H7 (cell line): ENCODE results near the gene TRIM50. TPM values are rescaled to one million over a fixed set of nuclear protein-coding genes. Genes with fewer than 3 reads are reported as not detected.
"Not testable (repeated sequence)": the region's sequence is repeated elsewhere in the genome, so short reads cannot be mapped to it uniquely, and the experiment has no call there.

ENCODE experiments used
- DNase-seq: peaks from one replicate; pipeline ENCODE4 v3.0.0; 2012
- H3K27me3 ChIP-seq: 2 replicates; pipeline ENCODE4 v1.6.0; 2011; ENCODE audit warnings: mild to moderate bottlenecking, low read length; ENCODE audit not compliant: control insufficient read depth, insufficient read depth
- H3K36me3 ChIP-seq: replicated peaks from 2 replicates; pipeline ENCODE4 v1.5.1; 2011; ENCODE audit warnings: low read length; ENCODE audit not compliant: control insufficient read depth, insufficient read depth
- H3K4me3 ChIP-seq: 2 replicates; pipeline ENCODE4 v1.5.1; 2011; ENCODE audit warnings: low read depth, mild to moderate bottlenecking, control low read depth, low read length, moderate library complexity; ENCODE audit not compliant: insufficient read depth
- total RNA-seq: library from RNA; depleted of rRNA; stranded (reverse); fragments of >200 nt; shearing (Covaris generic); gene quantifications from 2 replicates; pipeline ENCODE4 v1.2.3, GENCODE V29; 2014

The TRIM50 gene
- total RNA-seq, 1 experiment from 2014 or later: not detected

DNA sequence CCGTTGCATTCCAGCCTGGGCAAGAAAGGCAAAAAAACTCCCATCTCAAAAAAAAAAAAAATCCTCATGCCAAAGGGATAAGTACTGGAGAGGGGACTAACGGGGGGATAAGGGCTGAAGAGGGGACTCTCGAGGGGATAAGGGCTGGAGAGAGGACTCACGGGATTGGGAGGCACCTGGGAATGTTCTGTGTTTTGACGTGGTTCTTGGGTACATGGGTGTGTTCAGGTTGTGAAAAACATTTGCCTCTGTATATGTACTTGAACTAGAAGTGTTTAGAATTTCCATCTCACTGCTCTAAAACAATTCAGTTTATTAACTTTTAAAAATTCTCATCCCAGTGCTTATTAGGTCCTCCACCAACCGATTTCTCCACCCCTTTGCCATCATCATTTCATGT lies 4.6 kb upstream of the TRIM50 start:
- Histone ChIP-seq H3K36me3 (no peaks in the 10 kb centered on the region), H3K4me3 (no peak overlapping the region), H3K27me3 (no peaks in the 10 kb centered on the region)
- DNase-seq: no peak

DNA sequence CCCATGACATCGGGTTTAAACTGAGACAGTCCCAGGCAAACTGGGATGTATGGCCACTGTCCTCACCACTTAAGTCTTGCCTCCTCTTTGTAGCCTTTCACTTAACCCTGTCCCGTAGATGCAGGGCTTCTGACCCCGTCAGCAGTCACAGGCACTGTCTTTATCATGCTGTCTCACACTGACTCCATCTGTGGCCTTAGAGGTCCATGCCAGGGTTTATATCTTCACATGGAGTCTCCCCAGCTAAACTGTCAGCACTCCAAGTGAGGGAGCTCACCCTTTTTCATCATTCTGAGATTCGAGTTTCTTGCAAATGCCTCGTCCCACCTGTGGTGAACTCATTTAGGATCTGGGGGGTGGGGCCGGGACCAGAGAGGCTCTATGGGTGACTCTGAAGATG lies 2.9 kb upstream of the TRIM50 start:
- no peaks in the 10 kb centered on the region for H3K36me3 ChIP-seq
- DNase-seq: peak; percentile 53
- no peak overlapping the region for H3K4me3 ChIP-seq
- H3K27me3 ChIP-seq: no peaks in the 10 kb centered on the region

DNA sequence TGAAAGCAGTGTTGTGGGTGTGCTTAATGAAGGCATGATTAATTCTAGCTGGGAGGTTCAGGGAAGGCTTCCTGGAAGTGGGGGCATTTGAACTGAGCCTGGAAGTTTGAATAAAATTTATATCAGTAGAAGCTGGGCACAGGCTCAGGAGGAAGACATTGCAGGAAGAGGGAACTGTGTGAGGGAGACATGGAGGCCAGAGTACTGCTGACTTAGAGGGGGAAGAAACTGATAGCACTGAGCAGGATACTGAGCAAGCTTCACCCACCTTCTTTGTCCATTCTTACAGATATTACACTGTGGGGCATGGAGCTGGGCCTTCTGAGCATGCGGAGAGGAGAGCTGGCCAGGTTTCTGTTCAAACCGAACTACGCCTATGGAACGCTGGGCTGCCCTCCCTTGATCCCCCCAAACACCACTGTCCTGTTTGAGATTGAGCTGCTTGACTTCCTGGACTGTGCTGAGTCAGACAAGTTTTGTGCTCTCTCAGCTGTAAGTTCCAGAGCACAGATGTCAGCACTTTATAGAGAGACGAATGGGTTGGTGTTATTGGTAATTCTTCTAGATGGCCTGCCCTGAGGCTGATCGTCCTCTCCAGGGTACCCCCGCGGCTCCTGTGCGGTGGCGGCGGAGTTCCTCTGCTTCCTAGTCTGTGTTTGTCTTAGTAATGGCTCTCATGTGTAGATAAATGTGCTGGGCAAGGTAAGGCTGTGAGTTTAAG lies 2.1 kb upstream of the TRIM50 start:
- DNase-seq: no peak
- H3K27me3 ChIP-seq: no peaks in the 10 kb centered on the region
- H3K36me3 ChIP-seq: no peaks in the 10 kb centered on the region
- no peak overlapping the region for H3K4me3 ChIP-seq

DNA sequence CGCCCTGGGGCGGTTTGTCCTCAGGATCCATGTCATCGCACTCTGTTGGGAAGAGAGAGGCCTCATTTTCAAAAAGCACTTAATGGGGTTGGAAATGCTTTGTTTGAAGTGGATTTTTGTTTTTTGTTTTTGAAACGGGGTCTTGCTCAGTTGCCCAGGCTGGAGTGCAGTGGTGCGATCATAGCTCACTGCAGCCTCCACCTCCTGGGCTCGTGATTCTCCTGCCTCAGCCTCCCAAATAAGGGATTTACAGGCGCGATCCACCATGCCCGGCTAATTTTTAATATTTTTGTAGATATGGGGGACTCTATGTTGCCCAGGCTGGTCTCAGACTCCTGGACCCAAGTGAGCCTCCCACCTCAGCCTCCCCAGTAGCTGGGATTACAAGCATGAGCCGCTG lies 814 bp upstream of the TRIM50 start:
- H3K36me3 ChIP-seq: no peaks in the 10 kb centered on the region

DNA sequence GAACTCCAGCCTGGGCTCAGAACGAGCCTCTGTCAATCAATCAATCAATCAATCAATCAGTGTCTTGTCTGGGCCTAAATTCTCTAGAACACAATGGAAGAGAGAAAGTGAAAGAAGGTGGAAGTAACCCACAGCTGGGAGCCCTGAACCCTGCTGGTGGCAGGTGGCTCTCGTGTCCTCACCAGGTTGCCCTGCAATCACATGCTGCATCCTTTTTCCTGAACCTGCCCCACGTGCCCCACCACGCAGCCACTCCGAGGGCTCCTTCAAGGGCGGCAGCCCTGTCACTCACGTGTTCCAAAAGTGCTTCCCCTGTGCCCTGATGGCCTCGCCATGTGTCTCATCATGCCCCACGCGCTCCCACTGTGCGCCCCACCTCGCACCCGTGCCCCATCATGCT lies 433 bp downstream of the TRIM50 start:
- not testable (repeated sequence) for H3K27me3 ChIP-seq, H3K36me3 ChIP-seq, H3K4me3 ChIP-seq, DNase-seq

More for the DNA sequence above, 814 bp upstream of the TRIM50 start:
- DNase-seq: no peak
- no peak overlapping the region for H3K4me3 ChIP-seq
- H3K27me3 ChIP-seq: no peaks in the 10 kb centered on the region

DNA sequence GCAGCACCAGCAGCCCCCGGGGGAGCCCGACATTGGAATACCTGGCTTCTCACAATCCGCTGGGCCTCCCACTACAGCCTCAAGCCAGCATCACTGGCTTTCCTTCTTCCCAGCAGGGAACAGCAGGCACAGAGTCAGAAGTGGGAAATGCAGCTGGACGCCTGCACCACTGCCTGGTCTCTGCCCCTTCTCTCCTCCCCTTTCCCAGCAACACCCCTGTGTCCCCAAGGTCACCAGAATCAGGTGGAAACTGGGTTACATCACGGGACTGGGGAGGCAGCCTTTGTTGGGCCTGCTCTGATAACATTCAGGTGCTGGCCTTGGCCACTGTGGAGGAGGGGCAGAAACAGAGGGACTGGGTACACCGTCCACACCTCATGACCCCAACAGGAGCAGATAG lies 2.5 kb downstream of the TRIM50 start:
- H3K36me3 ChIP-seq, DNase-seq, H3K27me3 ChIP-seq, H3K4me3 ChIP-seq: not testable (repeated sequence)

DNA sequence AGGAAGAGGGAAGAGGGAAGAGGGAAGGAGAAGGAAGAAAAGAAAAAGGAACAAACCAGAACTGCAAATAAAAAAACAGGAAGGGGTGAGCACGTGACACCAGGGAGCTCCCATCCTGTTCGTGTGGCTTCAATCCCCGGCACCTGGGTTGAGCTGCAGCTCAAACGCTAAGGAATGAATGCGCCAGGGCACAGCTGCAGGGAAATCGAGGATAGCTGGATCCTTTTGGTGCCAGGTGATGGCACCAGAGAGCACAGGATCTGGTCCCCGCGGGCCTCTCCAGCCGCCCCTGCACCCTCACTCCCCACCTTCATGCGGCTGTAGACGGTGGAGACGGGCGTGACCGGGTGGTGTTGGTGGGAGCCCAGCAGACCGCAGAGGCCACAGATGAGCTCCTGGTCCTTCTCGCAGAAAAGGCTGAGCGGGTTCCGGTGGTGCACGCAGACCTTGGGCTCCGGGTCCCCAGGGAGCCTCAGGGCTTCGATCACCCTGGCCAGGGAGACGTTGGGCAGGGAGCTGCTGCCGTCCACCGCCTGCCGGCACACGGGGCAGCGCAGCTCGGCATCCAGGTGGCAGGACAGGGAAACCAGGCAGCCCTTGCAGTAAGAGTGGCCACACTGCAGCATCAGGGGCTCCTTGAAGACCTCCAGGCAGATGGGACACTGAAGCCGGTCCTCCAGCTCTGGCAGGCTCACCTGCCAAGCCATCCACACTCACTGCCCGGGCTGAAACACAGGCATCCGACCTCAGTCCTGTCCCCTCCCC lies 3.6 kb downstream of the TRIM50 start:
- H3K4me3 ChIP-seq, H3K36me3 ChIP-seq, H3K27me3 ChIP-seq: not testable (repeated sequence)
- peak; percentile 95 for DNase-seq

DNA sequence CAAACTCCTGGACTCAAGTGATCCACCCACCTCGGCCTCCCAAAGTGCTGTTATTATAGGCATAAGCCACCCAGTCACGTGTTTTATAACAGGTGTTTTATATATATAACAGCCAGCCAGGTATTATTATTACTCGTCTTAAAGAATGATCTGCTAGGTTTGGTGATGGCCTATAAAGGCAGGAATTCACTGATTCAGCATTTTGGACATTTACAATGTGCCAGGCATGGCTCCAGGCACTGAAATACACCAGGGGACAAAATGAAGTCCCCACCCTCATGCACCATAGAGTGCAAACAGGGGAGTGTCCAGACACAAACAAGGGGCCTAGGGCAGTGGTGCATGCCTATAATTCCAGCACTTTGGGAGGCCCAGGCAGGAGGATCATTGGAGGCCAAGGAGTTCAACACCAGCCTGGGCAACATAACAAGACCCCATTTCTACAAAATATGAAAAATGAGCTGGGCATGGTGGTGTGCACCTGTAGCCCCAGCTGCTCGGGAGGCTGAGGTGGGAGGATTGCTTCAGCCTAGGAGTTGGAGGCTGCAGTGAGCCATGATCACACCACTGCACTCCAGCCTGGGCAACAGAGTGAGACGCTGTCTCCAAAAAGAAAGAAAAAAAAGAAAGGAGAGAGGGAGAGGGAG lies 4.3 kb downstream of the TRIM50 start:
- DNase-seq, H3K27me3 ChIP-seq, H3K36me3 ChIP-seq, H3K4me3 ChIP-seq: not testable (repeated sequence)

DNA sequence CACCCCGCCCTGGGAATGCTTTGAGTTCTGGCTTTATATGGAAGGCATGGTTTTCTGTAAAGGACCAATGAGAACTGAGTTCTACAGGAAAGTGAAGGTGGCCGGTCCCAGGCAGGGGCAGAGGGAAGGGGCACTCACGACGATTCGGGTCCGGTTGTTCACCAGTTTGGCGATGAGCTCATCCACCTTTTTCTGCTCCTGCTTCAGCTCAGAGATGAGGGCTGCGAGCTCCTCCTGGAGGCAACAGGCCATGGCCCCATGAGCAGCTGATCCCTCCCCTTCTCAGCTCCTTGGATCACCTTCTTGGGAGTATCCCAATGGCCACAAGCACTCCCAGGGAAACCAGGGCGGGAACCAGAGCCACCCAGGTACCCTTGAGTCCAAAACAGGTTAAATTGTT lies 7.9 kb downstream of the TRIM50 start:
- H3K36me3 ChIP-seq, DNase-seq, H3K4me3 ChIP-seq, H3K27me3 ChIP-seq: not testable (repeated sequence)

DNA sequence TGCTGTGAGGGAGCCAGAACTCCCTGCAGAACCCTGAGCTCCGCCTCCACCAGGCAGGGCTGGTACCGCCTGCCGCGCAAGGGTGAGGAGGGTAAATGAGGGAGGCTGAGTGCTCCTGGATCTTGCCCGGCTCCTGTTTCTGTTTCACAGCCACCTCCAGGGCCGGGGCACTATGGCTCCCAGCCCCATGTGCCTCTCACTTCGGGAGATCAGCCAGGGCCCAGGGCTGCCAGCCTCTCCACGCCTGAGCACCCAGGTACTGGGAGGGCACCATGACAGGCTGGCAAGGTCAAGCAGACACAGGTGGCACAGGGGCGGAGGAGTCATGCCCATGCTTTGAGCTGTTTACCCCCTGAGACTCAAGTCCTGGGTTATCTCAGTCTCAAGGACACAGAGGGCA lies 8.3 kb downstream of the TRIM50 start:
- H3K27me3 ChIP-seq, H3K4me3 ChIP-seq, H3K36me3 ChIP-seq, DNase-seq: not testable (repeated sequence)

DNA sequence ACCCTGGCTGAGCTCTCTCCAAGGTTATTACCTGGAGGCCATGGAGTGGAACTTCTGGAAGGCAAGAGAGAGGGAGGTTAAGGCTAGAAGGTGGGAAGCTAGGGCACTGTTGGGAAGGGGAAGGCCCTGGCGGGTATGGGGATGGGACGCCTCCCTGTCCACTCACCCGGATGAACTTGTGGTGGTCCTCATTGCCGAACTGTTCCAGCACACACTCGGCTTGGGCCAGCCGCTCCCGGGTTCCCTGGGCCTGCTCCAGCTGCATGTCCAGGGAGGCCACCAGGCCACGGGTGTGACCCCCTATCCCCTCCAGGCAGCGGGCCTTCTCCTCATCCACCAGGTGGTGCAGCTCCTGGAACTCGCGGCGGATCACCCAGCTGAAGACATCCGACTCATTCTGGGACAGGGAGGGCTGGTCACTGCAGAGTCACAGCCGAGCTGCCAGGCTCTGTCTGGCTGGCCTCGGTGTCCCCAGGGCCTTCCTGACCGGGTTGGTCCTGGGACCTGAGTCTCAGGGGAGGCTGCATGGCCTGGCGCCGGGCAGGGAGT lies 9.2 kb downstream of the TRIM50 start:
- not testable (repeated sequence) for H3K4me3 ChIP-seq, H3K36me3 ChIP-seq, DNase-seq, H3K27me3 ChIP-seq

DNA sequence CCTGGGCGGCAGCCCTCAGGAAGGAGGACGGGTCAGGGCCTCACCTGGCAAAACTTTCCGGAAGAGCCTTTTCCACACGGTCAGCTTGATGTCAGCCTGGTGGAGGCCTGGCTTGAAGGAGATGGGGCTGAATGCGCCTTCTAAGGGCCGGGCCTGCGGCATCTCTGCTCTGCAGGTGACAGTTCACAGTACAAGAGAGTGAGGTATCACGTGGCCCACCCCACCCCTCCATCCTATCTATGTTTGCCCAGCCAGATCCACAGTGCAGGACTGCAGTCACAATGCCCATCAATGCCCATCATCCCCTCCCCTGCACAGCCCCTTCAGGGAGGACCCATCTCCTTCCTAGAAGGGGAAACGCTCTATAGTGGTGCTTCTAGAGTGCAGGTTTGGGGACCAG lies 11.4 kb downstream of the TRIM50 start:
- DNase-seq: no peak
- Histone ChIP-seq H3K4me3 (no peak overlapping the region), H3K36me3 (no peaks in the 10 kb centered on the region), H3K27me3 (no peaks in the 10 kb centered on the region)

DNA sequence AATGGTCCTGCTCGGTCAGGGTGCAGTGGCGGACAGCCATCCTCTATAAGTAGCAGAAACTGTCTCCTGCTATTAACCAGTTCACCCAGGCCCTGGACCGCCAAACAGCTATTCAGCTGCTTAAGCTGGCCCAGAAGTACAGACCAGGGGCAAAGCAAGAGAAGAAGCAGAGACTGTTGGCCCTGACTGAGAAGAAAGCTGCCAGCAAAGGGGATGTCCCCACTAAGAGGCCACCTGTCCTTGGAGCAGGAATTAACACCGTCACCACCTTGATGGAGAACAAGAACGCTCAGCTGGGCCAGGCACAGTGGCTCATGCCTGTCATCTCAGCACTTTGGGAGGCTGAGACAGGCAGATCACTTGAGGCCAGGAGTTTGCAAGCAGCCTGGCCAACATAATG lies 13.6 kb downstream of the TRIM50 start:
- Histone ChIP-seq H3K36me3 (no peaks in the 10 kb centered on the region), H3K4me3 (no peak overlapping the region), H3K27me3 (no peaks in the 10 kb centered on the region)
- DNase-seq: no peak

DNA sequence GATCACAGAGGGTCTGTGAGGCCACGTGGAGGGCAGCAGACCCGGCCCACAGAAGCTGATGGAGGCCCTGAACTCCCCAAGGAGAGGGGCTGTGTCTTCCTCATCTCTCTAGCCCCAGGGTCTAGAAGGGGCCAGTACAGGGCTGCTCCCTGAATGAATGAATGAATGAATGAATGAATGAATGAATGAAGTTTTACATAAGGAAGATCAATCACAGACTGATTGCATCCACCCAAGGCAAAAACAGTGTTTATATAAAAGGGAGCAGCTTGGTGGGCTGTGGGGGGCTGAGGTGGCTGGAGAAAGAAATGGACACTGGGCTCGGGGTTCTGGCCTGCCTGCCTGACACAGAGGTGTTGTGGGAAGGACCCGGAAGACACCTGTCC lies 14.4 kb downstream of the TRIM50 start:
- H3K4me3 ChIP-seq: no peak overlapping the region
- no peaks in the 10 kb centered on the region for H3K27me3 ChIP-seq
- DNase-seq: no peak
- H3K36me3 ChIP-seq: no peaks in the 10 kb centered on the region
